Uterus (tissue), 4 donors: ENCODE results near the gene IL25. TPM values are rescaled to one million over a fixed set of nuclear protein-coding genes. Genes with fewer than 3 reads are reported as not detected.

Experiments
- DNase-seq, 2 donors: peaks; one replicate each; pipeline ENCODE4 v3.0.0-alpha.2; 2019 to 2020
- H3K27ac ChIP-seq, 2 donors: fragments of 200-600 bp; sonication (generic); 1 replicate in 1 of 2; 2 replicates in 1 of 2; pipeline ENCODE4 v1.5.1; 2016 to 2018
- H3K27me3 ChIP-seq, 2 donors: fragments of 200-600 bp; sonication (generic); one replicate each; pipeline ENCODE4 v1.5.1; 2018 to 2019; ENCODE audit warnings: control low read depth in 1 of 2
- H3K36me3 ChIP-seq, 2 donors: fragments of 200-600 bp; sonication (generic); one replicate each; pipeline ENCODE4 v1.5.1; 2019; ENCODE audit warnings: control low read depth in 1 of 2
- H3K4me1 ChIP-seq, 2 donors: fragments of 200-600 bp; sonication (generic); one replicate each; pipeline ENCODE4 v1.5.1; 2018 to 2019; ENCODE audit warnings: control low read depth in 1 of 2
- H3K4me3 ChIP-seq, 2 donors: fragments of 200-600 bp; sonication (generic); 1 replicate in 1 of 2; 2 replicates in 1 of 2; pipeline ENCODE4 v1.5.1; 2018 to 2019; ENCODE audit warnings: mild to moderate bottlenecking in 1 of 2
- H3K9me3 ChIP-seq, 2 donors: fragments of 200-600 bp; sonication (generic); one replicate each; pipeline ENCODE4 v1.5.1; 2019; ENCODE audit warnings: control low read depth in 1 of 2
- CTCF ChIP-seq, 4 experiments: fragments of 200-600 bp in 2 of 4; fragments of 450-650 bp in 2 of 4; sonication (generic) in 2 of 4; IDR thresholded peaks; one replicate each; pipeline ENCODE4 v1.5.1; 2016 to 2019; ENCODE audit warnings: antibody characterized with exemption in 4 of 4, mild to moderate bottlenecking in 2 of 4, moderate library complexity in 1 of 4
- POLR2A ChIP-seq, 2 donors: fragments of 450-650 bp; IDR thresholded peaks; one replicate each; pipeline ENCODE4 v1.6.1; 2016; ENCODE audit warnings: antibody characterized with exemption in 2 of 2, mild to moderate bottlenecking in 1 of 2, moderate library complexity in 1 of 2
- intact Hi-C: fragments of 100-400 bp; cut with DNase I; formaldehyde crosslinking; loops from one replicate; pipeline ENCODE4 v1.15.1; 2023; ENCODE audit warnings: low total_unique reads
- total RNA-seq, 4 donors: library from RNA; depleted of rRNA in 3 of 4; stranded (reverse); fragments of >200 nt in 3 of 4; gene quantifications; one replicate each; pipeline versions ENCODE4 v1.1.0 to v1.2.4, GENCODE V29; 2014 to 2023
- donor health status: DM: yes; HTN: yes; CAD: no.

Gene IL25
- total RNA-seq, 4 donors from 2014 or later: not detected

GRCh38 chr14:23403908-23404307 is 31.3 kb downstream of the IL25 start:
- TF ChIP-seq POLR2A (IDR thresholded peaks at IDR 0.05) (no peak), CTCF (IDR thresholded peaks at IDR 0.05) (no peak)
- Histone ChIP-seq H3K27me3 (no peaks in the 10 kb centered on the region), H3K9me3 (no peaks in the 10 kb centered on the region), H3K4me3 (no peak overlapping the region), H3K4me1 (no peaks in the 10 kb centered on the region), H3K36me3 (no peaks in the 10 kb centered on the region), H3K27ac (no peak overlapping the region)
- intact Hi-C loops: no loop called here
- no peak for DNase-seq

- no peaks in the 10 kb centered on the region for H3K27me3 ChIP-seq
- no peak overlapping the region for H3K27ac ChIP-seq
- no peaks in the 10 kb centered on the region for H3K36me3 ChIP-seq
- intact Hi-C loops: no loop called here
- TF ChIP-seq POLR2A (IDR thresholded peaks at IDR 0.05) (no peak), CTCF (IDR thresholded peaks at IDR 0.05) (no peak)
- DNase-seq: no peak
- H3K4me1 ChIP-seq: no peaks in the 10 kb centered on the region
- no peaks in the 10 kb centered on the region for H3K9me3 ChIP-seq
- H3K4me3 ChIP-seq: no peak overlapping the region
These were observed 31.8 kb downstream of the IL25 start for GRCh38 chr14:23404331-23404900.

GRCh38 chr14:23405096-23405495 is 32.5 kb downstream of the IL25 start:
- DNase-seq: no peak
- Histone ChIP-seq H3K4me1 (no peaks in the 10 kb centered on the region), H3K27me3 (no peaks in the 10 kb centered on the region), H3K27ac (no peak overlapping the region), H3K9me3 (no peaks in the 10 kb centered on the region), H3K36me3 (no peaks in the 10 kb centered on the region), H3K4me3 (no peak overlapping the region)
- intact Hi-C loops: no loop called here
- TF ChIP-seq CTCF (IDR thresholded peaks at IDR 0.05): no peak

GRCh38 chr14:23405516-23406025 is 33.0 kb downstream of the IL25 start:
- no peaks in the 10 kb centered on the region for H3K36me3 ChIP-seq
- no peak for TF ChIP-seq POLR2A (IDR thresholded peaks at IDR 0.05)
- no peak overlapping the region for H3K27ac ChIP-seq
- no peak overlapping the region for H3K4me3 ChIP-seq
- H3K27me3 ChIP-seq: no peaks in the 10 kb centered on the region
- intact Hi-C loops: no loop called here
- H3K4me1 ChIP-seq: no peaks in the 10 kb centered on the region
- no peaks in the 10 kb centered on the region for H3K9me3 ChIP-seq
- DNase-seq: no peak

- no peak for DNase-seq
- intact Hi-C loops: no loop called here
- TF ChIP-seq CTCF (IDR thresholded peaks at IDR 0.05) (no peak), POLR2A (IDR thresholded peaks at IDR 0.05) (no peak)
- H3K4me1 ChIP-seq: no peaks in the 10 kb centered on the region
- no peaks in the 10 kb centered on the region for H3K36me3 ChIP-seq
- H3K27me3 ChIP-seq: no peaks in the 10 kb centered on the region
- H3K9me3 ChIP-seq: no peaks in the 10 kb centered on the region
- no peak overlapping the region for H3K27ac ChIP-seq
- no peak overlapping the region for H3K4me3 ChIP-seq
These were observed 33.6 kb downstream of the IL25 start for GRCh38 chr14:23406244-23406643.
